Lower lobe of right lung (tissue), 2 donors: ENCODE results near the gene SLCO2B1. TPM values are rescaled to one million over a fixed set of nuclear protein-coding genes. Genes with fewer than 3 reads are reported as not detected.

ENCODE experiments used
- ATAC-seq, 2 donors: fragments of 200-7000 bp; cut with Tn5 transposase; one replicate each; pipeline ENCODE4 v1.9.1; 2020 to 2022; ENCODE audit warnings: mild to moderate bottlenecking in 2 of 2, moderate library complexity in 2 of 2
- DNase-seq: peaks from one replicate; pipeline ENCODE4 v3.0.0-alpha.2; 2020
- H3K27ac ChIP-seq: fragments of 200-600 bp; one replicate; pipeline ENCODE4 v1.8.0; 2022
- H3K27me3 ChIP-seq: fragments of 200-600 bp; one replicate; pipeline ENCODE4 v1.8.0; 2022; ENCODE audit warnings: low read depth
- H3K36me3 ChIP-seq: fragments of 200-600 bp; one replicate; pipeline ENCODE4 v1.8.0; 2022; ENCODE audit warnings: mild to moderate bottlenecking
- H3K4me1 ChIP-seq: fragments of 200-600 bp; one replicate; pipeline ENCODE4 v1.8.0; 2022
- H3K4me3 ChIP-seq: fragments of 200-600 bp; one replicate; pipeline ENCODE4 v1.8.0; 2022; ENCODE audit warnings: mild to moderate bottlenecking
- H3K9me3 ChIP-seq: fragments of 200-600 bp; one replicate; pipeline ENCODE4 v1.8.0; 2022
- intact Hi-C: fragments of 100-400 bp; cut with DNase I; formaldehyde crosslinking; loops from one replicate; pipeline ENCODE4 v1.11.0; 2022
- total RNA-seq: library from RNA; stranded (reverse); fragmentation: NEBNext Ultra II Directional; extraction: Animal tissue kit (Norgen Biotek cat#: 25700); gene quantifications from one replicate; pipeline ENCODE4 v1.2.1, GENCODE V29; 2021
- TF ChIP-seq, protein P1 (sequence below): fragments of 200-600 bp; IDR thresholded peaks from one replicate; pipeline ENCODE4 v1.8.0; 2022; ENCODE audit warnings: antibody characterized with exemption, mild to moderate bottlenecking
- donor health status: DM: no; HTN: yes; CAD: no; lungs with severe emphysema.

The SLCO2B1 gene
- total RNA-seq, 1 donor from 2014 or later, result 332 TPM

GRCh38 chr11:75149766-75150465 is 991 bp upstream of the SLCO2B1 start:
- Histone ChIP-seq H3K4me1 (peaks cover 49% of the 10 kb centered on the region), H3K27ac (peak overlapping the region; percentile 67)
- TF ChIP-seq, protein P1, sequence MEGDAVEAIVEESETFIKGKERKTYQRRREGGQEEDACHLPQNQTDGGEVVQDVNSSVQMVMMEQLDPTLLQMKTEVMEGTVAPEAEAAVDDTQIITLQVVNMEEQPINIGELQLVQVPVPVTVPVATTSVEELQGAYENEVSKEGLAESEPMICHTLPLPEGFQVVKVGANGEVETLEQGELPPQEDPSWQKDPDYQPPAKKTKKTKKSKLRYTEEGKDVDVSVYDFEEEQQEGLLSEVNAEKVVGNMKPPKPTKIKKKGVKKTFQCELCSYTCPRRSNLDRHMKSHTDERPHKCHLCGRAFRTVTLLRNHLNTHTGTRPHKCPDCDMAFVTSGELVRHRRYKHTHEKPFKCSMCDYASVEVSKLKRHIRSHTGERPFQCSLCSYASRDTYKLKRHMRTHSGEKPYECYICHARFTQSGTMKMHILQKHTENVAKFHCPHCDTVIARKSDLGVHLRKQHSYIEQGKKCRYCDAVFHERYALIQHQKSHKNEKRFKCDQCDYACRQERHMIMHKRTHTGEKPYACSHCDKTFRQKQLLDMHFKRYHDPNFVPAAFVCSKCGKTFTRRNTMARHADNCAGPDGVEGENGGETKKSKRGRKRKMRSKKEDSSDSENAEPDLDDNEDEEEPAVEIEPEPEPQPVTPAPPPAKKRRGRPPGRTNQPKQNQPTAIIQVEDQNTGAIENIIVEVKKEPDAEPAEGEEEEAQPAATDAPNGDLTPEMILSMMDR, result no peak

DNA sequence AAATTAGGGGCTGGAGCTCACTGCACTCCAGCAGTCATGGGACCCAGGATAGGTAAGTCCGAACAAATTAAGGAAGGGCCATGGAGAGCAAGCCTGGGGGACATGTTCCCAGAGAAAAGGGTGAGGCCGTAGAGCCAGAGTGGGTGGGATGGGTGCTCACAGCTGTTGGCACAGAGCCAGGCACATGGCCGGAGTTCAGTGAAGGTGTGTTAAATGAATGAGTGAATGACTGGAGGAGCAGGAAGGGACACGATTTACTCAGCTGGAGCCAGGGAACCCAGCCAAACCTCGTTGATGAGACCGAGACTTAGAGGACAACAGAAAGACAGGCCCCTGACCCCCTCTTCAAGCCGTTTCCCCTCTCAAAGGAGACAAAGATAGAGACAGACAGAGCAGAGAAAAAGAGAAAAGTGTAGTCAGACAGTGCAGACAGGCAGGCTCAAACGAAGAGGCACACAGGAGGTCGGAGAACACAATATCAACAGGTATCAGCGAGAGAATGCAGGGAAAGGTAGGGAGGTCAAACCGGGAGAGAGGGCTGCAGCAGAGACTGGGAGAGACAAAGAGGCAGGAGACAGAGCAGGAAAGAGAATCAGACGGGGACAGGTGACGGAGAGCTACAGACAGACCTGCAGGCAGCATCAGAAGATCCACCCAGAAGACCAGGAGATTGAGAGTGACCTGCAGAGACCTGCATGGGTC is 590 bp downstream of the SLCO2B1 start:
- peak overlapping the region; percentile 54 for H3K4me3 ChIP-seq
- no peak for ATAC-seq
- H3K36me3 ChIP-seq, result no peaks in the 10 kb centered on the region
- TF ChIP-seq, protein P1, result no peak
- H3K9me3 ChIP-seq, result no peaks in the 10 kb centered on the region
- DNase-seq, result no peak
- peaks cover 60% of the 10 kb centered on the region for H3K4me1 ChIP-seq
- intact Hi-C loops, result no loop called here
- no peaks in the 10 kb centered on the region for H3K27me3 ChIP-seq
- peak overlapping the region; percentile 67 for H3K27ac ChIP-seq

More at GRCh38 chr11:75149766-75150465, 991 bp upstream of the SLCO2B1 start:
- H3K9me3 ChIP-seq, result no peaks in the 10 kb centered on the region
- ATAC-seq (no peak), DNase-seq (no peak)
- peak overlapping the region; percentile 54 for H3K4me3 ChIP-seq
- no peaks in the 10 kb centered on the region for H3K36me3 ChIP-seq
- no peaks in the 10 kb centered on the region for H3K27me3 ChIP-seq
- intact Hi-C loops, result loop anchor here (10.0 kb wide), 1 partner anchor 55 kb away; no protein-coding TSS in a partner anchor

- Histone ChIP-seq H3K27me3 (no peaks in the 10 kb centered on the region), H3K9me3 (no peaks in the 10 kb centered on the region), H3K4me1 (peaks cover 64% of the 10 kb centered on the region), H3K36me3 (peaks cover 1% of the 10 kb centered on the region), H3K4me3 (peak overlapping the region; percentile 54), H3K27ac (peak overlapping the region; percentile 67)
- DNase-seq, result no peak
- TF ChIP-seq, protein P1, result no peak
- intact Hi-C loops, result no loop called here
- no peak for ATAC-seq
These were observed 1.2 kb downstream of the SLCO2B1 start for GRCh38 chr11:75152090-75152489.

DNA sequence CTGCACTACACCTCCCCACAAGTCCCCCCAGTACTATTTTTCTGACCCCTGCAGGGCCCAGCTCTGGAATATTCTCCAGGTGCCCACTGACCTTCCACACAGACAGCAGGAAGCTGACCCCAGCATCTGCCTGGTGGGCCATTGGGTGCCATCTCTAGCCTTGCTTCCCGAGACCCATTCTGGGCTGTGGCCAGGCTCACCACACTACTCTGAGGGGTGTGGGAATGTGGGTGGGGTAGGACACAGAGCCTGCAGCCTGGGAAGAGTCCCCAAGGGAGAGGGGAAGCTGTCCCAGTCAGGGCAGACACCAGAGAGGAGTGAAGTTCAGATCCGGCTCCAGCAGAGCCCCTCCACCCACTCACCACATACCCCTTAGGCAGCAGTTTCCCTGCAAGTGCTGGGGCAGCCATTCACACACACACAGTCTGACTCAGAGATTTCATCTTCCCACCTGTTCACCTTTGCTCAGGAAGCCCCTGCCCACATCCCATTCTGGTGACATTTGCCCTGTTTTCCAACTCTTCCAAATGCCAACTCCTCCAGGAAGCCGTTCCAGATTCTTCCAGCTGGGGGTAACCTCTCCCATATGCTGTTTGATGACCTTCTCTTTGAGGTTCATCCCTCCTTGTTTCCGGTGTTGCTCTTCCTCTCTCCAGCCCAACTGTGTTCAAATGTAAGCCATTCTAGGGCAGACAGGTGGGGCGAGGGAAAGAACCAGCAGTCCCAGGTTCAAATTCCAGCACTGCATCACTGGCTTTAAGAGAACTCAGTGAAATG is 1.9 kb downstream of the SLCO2B1 start:
- H3K9me3 ChIP-seq, result no peaks in the 10 kb centered on the region

More for the DNA sequence above, 1.9 kb downstream of the SLCO2B1 start:
- Histone ChIP-seq H3K4me3 (peak overlapping the region; percentile 54), H3K27me3 (no peaks in the 10 kb centered on the region), H3K4me1 (peaks cover 57% of the 10 kb centered on the region), H3K27ac (peak overlapping the region; percentile 67), H3K36me3 (peaks cover 9% of the 10 kb centered on the region)
- ATAC-seq, result no peak
- TF ChIP-seq, protein P1, result no peak
- intact Hi-C loops, result no loop called here
- DNase-seq, result no peak
